ENCODE results near the gene SNCA.

SNCA gene

GRCh38 chr4:89814362-89814761, 22.6 kb downstream of the SNCA start:
- no peak for DNase-seq (ENCODE audit: low read depth, low spot score)

DNA sequence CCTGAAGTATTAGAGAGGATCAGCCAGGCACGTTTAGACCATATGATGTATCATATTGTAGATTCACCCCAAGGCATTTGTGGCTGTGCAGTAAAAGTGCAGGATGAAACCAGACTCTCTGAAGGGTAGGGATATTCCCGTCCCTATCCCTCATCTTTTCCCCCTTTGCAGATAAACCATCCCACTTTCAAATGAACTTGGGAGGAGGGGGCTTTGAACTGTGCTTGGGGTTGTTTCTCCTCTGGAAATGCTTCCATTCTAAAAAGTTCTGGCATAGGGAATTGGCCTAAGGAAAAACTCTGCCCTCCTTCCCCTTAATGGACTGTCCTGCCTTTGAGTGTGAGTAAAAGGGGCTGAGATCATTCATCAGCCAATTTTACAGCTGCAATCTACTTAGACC, 23.8 kb downstream of the SNCA start:
- DNase-seq (ENCODE audit: low read depth, low spot score), result no peak

GRCh38 chr4:89807441-89808140, 29.4 kb downstream of the SNCA start:
- no peak for DNase-seq (ENCODE audit: low read depth, low spot score)

- no peak for DNase-seq (ENCODE audit: low read depth, low spot score)
These were observed 31.7 kb downstream of the SNCA start for GRCh38 chr4:89805297-89805696.

DNA sequence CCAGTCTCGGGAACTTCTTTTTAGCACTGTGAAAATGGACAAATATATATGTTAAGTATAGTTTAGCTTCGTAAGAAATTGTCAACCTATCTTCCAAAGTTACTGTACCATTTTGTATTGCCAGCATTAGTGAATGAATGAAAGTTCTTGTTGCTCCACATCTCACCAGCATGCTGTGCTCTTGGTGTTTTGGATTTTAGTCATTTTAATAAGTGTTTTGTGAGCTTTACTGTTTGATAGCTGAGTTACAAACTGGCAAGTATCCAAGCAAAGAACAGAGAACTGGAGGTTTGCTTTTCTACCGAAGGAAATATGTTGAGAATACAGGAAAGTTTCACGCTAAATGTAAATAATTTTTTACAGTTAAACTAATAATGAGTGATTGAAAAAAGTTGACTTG, 33.0 kb downstream of the SNCA start:
- no peak for DNase-seq (ENCODE audit: low read depth, low spot score)

DNA sequence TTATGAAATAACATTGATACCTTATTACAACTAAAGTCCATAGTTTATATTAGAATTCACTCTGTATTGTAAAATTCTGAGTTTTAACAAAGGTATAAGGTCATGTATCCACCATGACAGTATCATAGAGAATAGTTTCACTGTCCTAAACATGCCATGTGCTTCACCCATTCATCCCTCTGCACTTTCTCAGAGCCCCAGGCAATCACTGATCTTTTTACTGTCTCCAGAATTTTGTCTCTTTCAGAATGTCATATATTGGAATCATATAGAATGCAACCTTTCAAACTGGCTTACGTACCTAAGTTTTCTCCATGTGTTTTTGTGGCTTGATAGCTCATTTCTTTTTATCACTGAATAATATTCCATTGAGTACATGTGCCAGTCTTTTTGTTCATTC, 33.9 kb downstream of the SNCA start:
- DNase-seq (ENCODE audit: low read depth, low spot score), result no peak

DNA sequence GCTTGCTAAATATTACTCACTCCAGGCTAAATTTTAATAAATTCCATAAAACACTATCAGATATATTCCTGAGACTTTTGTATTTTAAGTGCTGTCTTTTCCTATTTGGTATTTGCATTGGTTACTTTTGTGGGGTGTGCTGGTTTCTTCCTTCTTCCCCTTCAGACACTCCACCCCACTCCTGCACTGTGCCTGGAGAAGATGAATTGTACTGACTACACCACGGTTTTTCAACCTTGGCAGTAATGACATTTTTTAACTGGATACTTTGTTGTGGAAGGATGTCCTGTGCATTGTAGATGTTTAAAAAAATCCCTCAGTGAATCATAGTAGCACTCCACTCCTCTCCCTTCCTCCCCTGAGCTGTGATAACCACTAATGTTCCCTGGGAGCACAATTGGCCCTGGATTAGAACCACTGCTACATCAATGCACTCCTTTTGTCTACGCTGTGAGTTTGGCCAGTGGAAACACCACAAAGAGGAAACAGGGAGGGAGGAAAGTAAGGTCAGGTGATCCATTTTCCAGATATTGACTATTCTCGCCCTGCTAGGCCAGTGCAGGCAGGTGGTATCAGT, 36.3 kb downstream of the SNCA start:
- DNase-seq (ENCODE audit: low read depth, low spot score), result no peak

GRCh38 chr4:89800012-89800516, 36.9 kb downstream of the SNCA start:
- no peak for DNase-seq (ENCODE audit: low read depth, low spot score)

- DNase-seq (ENCODE audit: low read depth, low spot score), result no peak
These were observed 37.9 kb downstream of the SNCA start for GRCh38 chr4:89799071-89799470.

GRCh38 chr4:89797117-89797516, 39.8 kb downstream of the SNCA start:
- no peak for DNase-seq (ENCODE audit: low read depth, low spot score)

DNA sequence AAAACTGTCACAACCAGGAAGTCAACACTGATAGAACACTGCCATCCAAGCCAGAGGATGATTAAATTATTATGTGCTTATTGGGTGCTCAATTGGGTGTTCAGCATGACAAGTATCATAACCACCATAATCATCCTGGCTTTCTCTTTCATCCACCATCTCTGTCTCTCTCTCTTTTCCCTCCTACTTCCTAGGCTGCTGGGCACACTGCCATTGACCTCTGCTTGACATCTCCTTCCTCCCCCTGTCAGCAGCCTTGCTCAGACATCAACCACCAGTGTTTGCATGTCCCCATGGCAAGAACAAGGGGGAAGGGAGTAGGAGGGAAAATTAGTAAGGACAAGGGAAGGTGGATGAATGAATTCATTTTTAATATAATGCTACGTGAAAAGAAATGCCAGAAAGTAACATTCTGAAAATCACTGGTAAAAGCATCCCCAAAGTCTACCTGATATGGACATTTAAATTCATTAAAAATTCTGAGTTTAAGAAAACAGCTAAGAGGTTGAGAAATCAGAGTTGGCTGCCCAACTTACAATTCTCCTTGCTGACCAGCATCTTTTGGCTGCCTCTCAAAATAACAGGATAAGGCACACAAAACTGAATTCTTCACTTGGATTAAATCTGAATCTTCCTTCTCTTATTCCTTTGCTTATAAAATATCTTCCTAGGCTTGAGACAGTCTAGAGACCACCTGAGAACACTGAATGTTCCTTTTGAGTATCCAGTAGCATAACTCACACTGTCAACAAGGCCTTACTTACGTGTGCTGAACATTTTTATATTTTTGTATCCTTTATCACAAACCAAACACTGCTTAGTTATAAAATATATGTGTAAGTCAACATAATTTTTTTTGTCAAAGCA, 48.5 kb downstream of the SNCA start:
- no peak for DNase-seq (ENCODE audit: low read depth, low spot score)

- no peak for DNase-seq (ENCODE audit: low read depth, low spot score)
These were observed 52.2 kb downstream of the SNCA start for GRCh38 chr4:89784686-89785231.

DNA sequence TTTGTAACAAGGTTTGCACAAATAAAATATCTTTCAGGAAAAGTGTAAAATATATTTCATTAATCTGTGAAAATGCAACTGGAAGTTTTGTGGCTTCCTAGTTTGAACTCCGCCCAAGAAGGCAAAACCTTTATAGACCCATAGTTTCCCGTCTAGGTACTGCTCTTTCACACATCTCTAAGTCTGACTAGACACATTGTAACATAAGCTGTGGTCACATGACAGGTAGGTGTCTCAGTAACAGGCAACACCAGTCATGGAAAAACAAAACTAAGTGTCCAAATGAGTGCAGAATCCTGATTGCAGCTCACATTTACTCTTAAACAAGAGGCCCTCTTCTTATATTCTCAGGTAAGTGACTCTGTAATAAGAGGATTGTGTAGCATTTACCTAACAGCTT, 55.6 kb downstream of the SNCA start:
- DNase-seq (ENCODE audit: low read depth, low spot score), result no peak

DNA sequence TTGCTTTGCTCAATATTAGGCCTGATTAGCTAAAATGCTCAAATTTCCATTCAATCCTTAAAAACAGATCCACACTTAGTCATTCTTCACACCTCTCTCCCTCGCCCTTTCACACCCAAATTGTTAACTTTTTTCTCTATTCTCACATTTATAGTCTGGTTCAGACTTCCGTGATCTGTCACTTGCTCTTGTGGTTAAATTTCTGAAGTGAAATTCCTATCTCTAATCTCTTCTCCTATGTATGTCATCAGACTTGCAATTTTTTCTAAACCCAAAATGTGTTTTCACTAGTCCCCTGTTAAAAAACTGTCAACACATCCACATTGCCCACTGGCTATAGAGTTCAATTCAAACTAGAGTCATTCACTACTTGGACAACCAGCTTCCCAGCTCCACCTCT, 63.2 kb downstream of the SNCA start:
- no peak for DNase-seq (ENCODE audit: low read depth, low spot score)

GRCh38 chr4:89769856-89770255, 67.1 kb downstream of the SNCA start:
- DNase-seq (ENCODE audit: low read depth, low spot score), result no peak

- no peak for DNase-seq (ENCODE audit: low read depth, low spot score)
These were observed 69.0 kb downstream of the SNCA start for GRCh38 chr4:89767924-89768323.

DNA sequence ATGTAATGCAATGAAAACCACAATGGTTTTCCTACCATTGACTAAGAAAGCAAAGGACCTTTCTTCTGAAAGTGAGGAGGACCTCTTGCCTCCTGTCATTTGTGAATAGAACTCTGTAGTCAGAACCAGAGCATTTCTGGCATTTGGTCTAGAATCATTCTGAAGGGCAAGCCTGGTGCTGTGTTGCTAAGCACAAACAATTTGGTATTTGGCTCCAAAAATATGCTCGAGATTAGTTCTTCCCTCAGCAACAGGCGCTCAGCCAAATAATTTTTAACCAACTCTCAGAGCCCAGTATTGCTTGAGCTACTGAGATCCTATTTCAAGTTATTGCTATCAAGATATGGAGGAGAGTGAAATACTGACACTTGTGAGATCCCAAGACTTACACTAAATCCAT, 71.0 kb downstream of the SNCA start:
- no peak for DNase-seq (ENCODE audit: low read depth, low spot score)

GRCh38 chr4:89765528-89765927, 71.4 kb downstream of the SNCA start:
- DNase-seq (ENCODE audit: low read depth, low spot score), result no peak

GRCh38 chr4:89762311-89762710, 74.7 kb downstream of the SNCA start:
- DNase-seq (ENCODE audit: low read depth, low spot score), result no peak

- no peak for DNase-seq (ENCODE audit: low read depth, low spot score)
These were observed 77.5 kb downstream of the SNCA start for GRCh38 chr4:89759426-89759825.

- DNase-seq (ENCODE audit: low read depth, low spot score), result no peak
These were observed 79.7 kb downstream of the SNCA start for GRCh38 chr4:89757154-89757719.

DNA sequence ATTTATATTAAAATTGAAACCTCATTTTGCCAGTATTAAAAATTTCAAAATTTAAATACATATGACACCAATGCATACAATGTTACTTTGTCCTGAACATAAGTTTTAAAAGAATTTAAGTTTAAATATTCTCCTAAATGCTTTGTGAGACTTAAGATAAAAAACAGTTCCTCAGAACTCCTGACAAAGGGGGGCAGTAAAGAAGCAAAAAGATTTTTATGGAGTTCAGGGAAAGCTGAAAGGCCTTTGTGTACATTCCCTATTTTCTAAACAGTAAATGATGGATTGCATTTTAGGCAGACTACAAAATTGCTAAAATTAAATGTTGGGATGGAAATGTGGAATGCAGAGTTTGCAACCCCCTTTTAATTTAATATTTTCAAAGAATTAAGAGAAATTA, 81.7 kb downstream of the SNCA start:
- no peak for DNase-seq (ENCODE audit: low read depth, low spot score)

All from brain pericyte (primary cell).